Uterus (tissue), 4 donors: ENCODE results near the gene ANKDD1B. TPM values are rescaled to one million over a fixed set of nuclear protein-coding genes. Genes with fewer than 3 reads are reported as not detected.

Experiments
- DNase-seq, 2 donors: peaks; one replicate each; pipeline ENCODE4 v3.0.0-alpha.2; 2019 to 2020
- H3K27ac ChIP-seq, 2 donors: fragments of 200-600 bp; sonication (generic); 1 replicate in 1 of 2; 2 replicates in 1 of 2; pipeline ENCODE4 v1.5.1; 2016 to 2018
- H3K27me3 ChIP-seq, 2 donors: fragments of 200-600 bp; sonication (generic); one replicate each; pipeline ENCODE4 v1.5.1; 2018 to 2019; ENCODE audit warnings: control low read depth in 1 of 2
- H3K36me3 ChIP-seq, 2 donors: fragments of 200-600 bp; sonication (generic); one replicate each; pipeline ENCODE4 v1.5.1; 2019; ENCODE audit warnings: control low read depth in 1 of 2
- H3K4me1 ChIP-seq, 2 donors: fragments of 200-600 bp; sonication (generic); one replicate each; pipeline ENCODE4 v1.5.1; 2018 to 2019; ENCODE audit warnings: control low read depth in 1 of 2
- H3K4me3 ChIP-seq, 2 donors: fragments of 200-600 bp; sonication (generic); 1 replicate in 1 of 2; 2 replicates in 1 of 2; pipeline ENCODE4 v1.5.1; 2018 to 2019; ENCODE audit warnings: mild to moderate bottlenecking in 1 of 2
- H3K9me3 ChIP-seq, 2 donors: fragments of 200-600 bp; sonication (generic); one replicate each; pipeline ENCODE4 v1.5.1; 2019; ENCODE audit warnings: control low read depth in 1 of 2
- CTCF ChIP-seq, 4 experiments: fragments of 200-600 bp in 2 of 4; fragments of 450-650 bp in 2 of 4; sonication (generic) in 2 of 4; IDR thresholded peaks; one replicate each; pipeline ENCODE4 v1.5.1; 2016 to 2019; ENCODE audit warnings: antibody characterized with exemption in 4 of 4, mild to moderate bottlenecking in 2 of 4, moderate library complexity in 1 of 4
- POLR2A ChIP-seq, 2 donors: fragments of 450-650 bp; IDR thresholded peaks; one replicate each; pipeline ENCODE4 v1.6.1; 2016; ENCODE audit warnings: antibody characterized with exemption in 2 of 2, mild to moderate bottlenecking in 1 of 2, moderate library complexity in 1 of 2
- intact Hi-C: fragments of 100-400 bp; cut with DNase I; formaldehyde crosslinking; loops from one replicate; pipeline ENCODE4 v1.15.1; 2023; ENCODE audit warnings: low total_unique reads
- total RNA-seq, 4 donors: library from RNA; depleted of rRNA in 3 of 4; stranded (reverse); fragments of >200 nt in 3 of 4; gene quantifications; one replicate each; pipeline versions ENCODE4 v1.1.0 to v1.2.4, GENCODE V29; 2014 to 2023
- donor health status: DM: yes; HTN: yes; CAD: no.

Gene ANKDD1B
- total RNA-seq, 4 donors from 2014 or later = 1.1 to 1.2 TPM; not detected in 2

GRCh38 chr5:75701856-75702255 lies 90.6 kb downstream of the ANKDD1B start:
- no peaks in the 10 kb centered on the region for H3K36me3 ChIP-seq
- no peak overlapping the region for H3K4me3 ChIP-seq
- H3K9me3 ChIP-seq = no peaks in the 10 kb centered on the region
- no peak overlapping the region for H3K27ac ChIP-seq
- intact Hi-C loops = no loop called here
- H3K27me3 ChIP-seq = no peaks in the 10 kb centered on the region
- TF ChIP-seq CTCF (IDR thresholded peaks at IDR 0.05) = no peak
- DNase-seq = no peak
- no peaks in the 10 kb centered on the region for H3K4me1 ChIP-seq

DNA sequence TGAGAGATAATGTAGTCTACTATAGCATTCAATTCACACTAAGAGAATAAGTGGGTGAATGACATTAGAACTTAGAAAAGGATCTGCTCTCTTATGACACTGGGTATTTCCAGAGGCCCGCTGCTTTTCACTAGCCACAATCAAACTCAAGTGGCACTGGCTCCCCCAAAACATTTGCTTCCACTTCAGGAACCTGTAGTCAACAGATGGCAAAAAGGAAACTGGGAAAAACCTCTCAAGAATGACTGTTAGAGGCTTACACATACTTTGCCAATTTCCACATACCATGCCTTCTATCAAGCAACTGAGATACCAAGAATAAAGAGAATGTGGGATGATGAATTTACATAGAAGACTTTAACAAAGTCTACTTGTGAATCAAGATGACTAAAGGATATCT lies 94.8 kb downstream of the ANKDD1B start:
- intact Hi-C loops = no loop called here
- DNase-seq = no peak
- no peaks in the 10 kb centered on the region for H3K36me3 ChIP-seq
- H3K27me3 ChIP-seq = no peaks in the 10 kb centered on the region
- no peak overlapping the region for H3K4me3 ChIP-seq
- H3K27ac ChIP-seq = no peak overlapping the region
- H3K4me1 ChIP-seq = no peaks in the 10 kb centered on the region
- H3K9me3 ChIP-seq = no peaks in the 10 kb centered on the region
- TF ChIP-seq CTCF (IDR thresholded peaks at IDR 0.05) (no peak), POLR2A (IDR thresholded peaks at IDR 0.05) (no peak)

DNA sequence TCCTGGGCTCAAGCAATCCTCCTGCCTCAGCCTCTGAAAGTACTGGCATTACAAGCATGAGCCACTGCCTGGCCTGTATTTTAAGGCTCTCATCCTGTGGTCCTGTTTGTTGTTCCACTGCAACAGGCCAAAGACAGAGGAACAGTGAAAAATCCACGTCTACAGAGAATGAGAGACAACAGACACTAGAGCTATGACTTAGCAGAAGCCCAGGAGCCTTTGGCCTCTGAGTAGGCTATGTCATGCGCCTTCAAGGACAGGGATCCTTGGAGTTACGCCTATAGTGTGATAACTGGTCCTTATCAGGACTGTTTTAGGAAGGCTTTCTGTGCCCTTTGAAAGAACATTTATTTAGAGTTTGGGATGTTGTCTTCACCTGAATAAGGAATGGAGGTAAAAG lies 95.5 kb downstream of the ANKDD1B start:
- H3K27ac ChIP-seq = no peak overlapping the region
- TF ChIP-seq POLR2A (IDR thresholded peaks at IDR 0.05) (no peak), CTCF (IDR thresholded peaks at IDR 0.05) (no peak)
- no peak overlapping the region for H3K4me3 ChIP-seq
- H3K27me3 ChIP-seq = no peaks in the 10 kb centered on the region
- no peaks in the 10 kb centered on the region for H3K4me1 ChIP-seq
- H3K36me3 ChIP-seq = no peaks in the 10 kb centered on the region
- DNase-seq = no peak
- no peaks in the 10 kb centered on the region for H3K9me3 ChIP-seq
- intact Hi-C loops = no loop called here

DNA sequence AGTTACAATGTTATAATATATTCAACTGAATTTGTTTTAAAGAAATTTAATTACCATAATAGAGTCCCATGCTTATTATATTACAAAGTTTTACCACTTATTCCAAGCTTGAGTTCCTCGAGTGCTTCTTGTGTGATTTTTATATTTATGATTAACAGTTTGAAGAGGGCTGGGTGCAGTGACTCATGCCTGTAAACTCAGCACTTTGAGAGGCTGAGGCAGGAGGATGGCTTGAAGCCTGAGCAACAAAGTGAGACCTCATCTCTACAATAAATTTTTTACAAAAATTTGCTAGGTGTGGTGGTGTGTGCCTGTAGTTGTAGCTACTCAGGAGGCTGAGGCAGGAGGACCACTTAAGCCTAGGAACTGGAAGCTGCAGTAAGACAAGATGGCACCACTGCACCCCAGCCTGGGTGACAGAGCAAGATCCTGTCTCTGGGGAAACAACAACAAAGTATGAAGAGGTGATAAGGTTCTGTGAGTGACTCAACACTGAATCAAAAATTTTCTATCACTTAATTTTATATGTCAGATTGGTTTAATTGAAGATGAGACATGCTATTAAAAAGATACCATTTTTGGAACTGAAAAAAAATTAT lies 96.8 kb downstream of the ANKDD1B start:
- Histone ChIP-seq H3K9me3 (no peaks in the 10 kb centered on the region), H3K27ac (no peak overlapping the region), H3K4me3 (no peak overlapping the region), H3K27me3 (no peaks in the 10 kb centered on the region), H3K36me3 (no peaks in the 10 kb centered on the region), H3K4me1 (no peaks in the 10 kb centered on the region)
- TF ChIP-seq CTCF (IDR thresholded peaks at IDR 0.05) = no peak
- no peak for TF ChIP-seq POLR2A (IDR thresholded peaks at IDR 0.05)
- DNase-seq = no peak
- intact Hi-C loops = no loop called here

GRCh38 chr5:75710637-75711036 lies 99.4 kb downstream of the ANKDD1B start:
- no peak for TF ChIP-seq CTCF (IDR thresholded peaks at IDR 0.05)
- TF ChIP-seq POLR2A (IDR thresholded peaks at IDR 0.05) = no peak
- no peak overlapping the region for H3K4me3 ChIP-seq
- no peak for DNase-seq
- H3K27me3 ChIP-seq = no peaks in the 10 kb centered on the region
- intact Hi-C loops = no loop called here
- no peaks in the 10 kb centered on the region for H3K9me3 ChIP-seq
- H3K4me1 ChIP-seq = no peaks in the 10 kb centered on the region
- H3K27ac ChIP-seq = no peak overlapping the region
- no peaks in the 10 kb centered on the region for H3K36me3 ChIP-seq
